ENCODE results near the gene SUN3.

DNA sequence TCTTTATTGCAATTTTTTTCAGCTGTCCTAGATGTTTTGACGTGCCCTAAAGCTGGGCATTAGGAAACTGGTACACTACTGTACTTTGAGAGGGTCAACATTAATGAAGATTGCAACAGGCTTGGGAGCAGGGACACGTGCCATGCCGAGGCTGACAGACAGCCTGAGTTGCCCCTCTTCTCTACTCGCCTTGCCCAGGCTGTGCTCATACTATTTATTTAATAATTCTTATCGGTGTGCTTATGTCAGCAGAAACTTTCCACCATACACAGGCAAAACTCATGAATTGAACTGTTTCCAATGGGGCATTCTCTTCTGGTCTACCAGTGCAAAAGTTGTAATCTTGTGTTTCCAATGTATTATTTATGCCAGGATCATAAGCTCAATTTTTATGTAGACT is 30.8 kb upstream of the SUN3 start:
- TF ChIP-seq EP300 (IDR thresholded peaks at IDR 0.05) (peak in 1 of 4 donors; percentile 48), CTCF (IDR thresholded peaks at IDR 0.05) (no peak), POLR2AphosphoS5 (IDR thresholded peaks at IDR 0.05) (no peak), POLR2A (IDR thresholded peaks at IDR 0.05) (no peak)
